ENCODE measurements around the gene DCLRE1A. TPM values are rescaled to one million over a fixed set of nuclear protein-coding genes. Genes with fewer than 3 reads are reported as not detected.

Gene DCLRE1A
- total RNA-seq, 4 donors from 2014 or later, result 3.6 to 4.9 (median 4.5) TPM

DNA sequence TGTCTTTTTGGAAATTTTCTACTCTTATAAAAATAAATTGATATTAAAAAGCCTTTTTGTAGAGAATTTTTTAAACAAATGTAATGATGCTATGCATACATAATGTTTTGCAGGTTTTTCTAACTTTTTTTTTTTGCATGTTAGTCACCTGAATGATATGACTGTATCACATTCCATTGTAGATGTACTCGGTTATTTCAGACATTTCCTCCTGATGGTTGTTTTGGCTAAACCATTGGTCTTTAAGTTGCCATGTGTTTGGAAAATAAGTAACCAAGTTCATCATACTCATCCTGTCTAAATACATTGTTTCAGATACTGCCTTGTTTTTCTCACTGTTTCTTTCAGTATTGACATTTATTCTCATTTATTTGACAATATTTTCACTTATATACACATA is 26.4 kb upstream of the DCLRE1A start:
- Histone ChIP-seq H3K4me3 (no peak overlapping the region), H3K27me3 (no peaks in the 10 kb centered on the region), H3K4me1 (peaks cover 0 to 4% (median 0%) of the 10 kb centered on the region in 4 donors), H3K36me3 (peaks cover 0 to 52% (median 0%) of the 10 kb centered on the region in 3 donors), H3K9me3 (no peaks in the 10 kb centered on the region), H3K27ac (no peak overlapping the region)
- no peak for TF ChIP-seq POLR2A (IDR thresholded peaks at IDR 0.05)
- no peak for TF ChIP-seq CTCF (IDR thresholded peaks at IDR 0.05)
- no peak for TF ChIP-seq EP300 (IDR thresholded peaks at IDR 0.05)
- no peak for DNase-seq (ENCODE audit: low spot score in 2 of 2)
- 80 to 83% methylated on average over 1 of the region's 1 CpG for WGBS, 2 donors

GRCh38 chr10:113879691-113880090 is 25.8 kb upstream of the DCLRE1A start:
- Histone ChIP-seq H3K9me3 (no peaks in the 10 kb centered on the region), H3K36me3 (peaks cover 0 to 49% (median 0%) of the 10 kb centered on the region in 3 donors), H3K4me3 (no peak overlapping the region), H3K27me3 (no peaks in the 10 kb centered on the region), H3K27ac (no peak overlapping the region), H3K4me1 (peaks cover 0 to 6% (median 0%) of the 10 kb centered on the region in 4 donors)
- WGBS, 2 donors, result 58% methylated on average over 2 of the region's 2 CpGs
- TF ChIP-seq POLR2A (IDR thresholded peaks at IDR 0.05), result no peak
- TF ChIP-seq CTCF (IDR thresholded peaks at IDR 0.05), result no peak
- TF ChIP-seq EP300 (IDR thresholded peaks at IDR 0.05), result no peak
- DNase-seq (ENCODE audit: low spot score in 2 of 2), result no peak

DNA sequence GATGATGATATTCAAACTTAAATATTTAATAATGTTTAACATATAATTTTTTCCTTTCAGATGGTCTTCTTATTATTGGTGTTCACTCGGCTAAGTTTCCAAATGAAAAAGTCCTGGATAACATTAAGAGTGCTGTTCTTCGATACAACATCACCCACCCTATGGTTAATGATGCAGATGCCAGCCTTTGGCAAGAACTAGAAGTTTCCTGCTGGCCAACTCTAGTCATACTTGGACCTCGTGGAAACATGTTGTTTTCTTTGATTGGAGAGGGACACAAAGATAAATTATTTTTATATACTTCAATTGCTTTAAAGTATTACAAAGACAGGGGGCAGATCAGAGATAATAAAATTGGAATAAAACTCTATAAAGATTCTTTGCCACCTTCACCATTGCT is 22.6 kb upstream of the DCLRE1A start:
- H3K9me3 ChIP-seq, result peaks cover 0 to 18% (median 6%) of the 10 kb centered on the region in 4 donors
- DNase-seq (ENCODE audit: low spot score in 2 of 2), result no peak
- no peak overlapping the region for H3K4me3 ChIP-seq
- 83 to 84% methylated on average over 3 of the region's 3 CpGs for WGBS, 2 donors
- no peak overlapping the region for H3K27ac ChIP-seq
- peaks cover 0 to 6% (median 0%) of the 10 kb centered on the region in 4 donors for H3K4me1 ChIP-seq
- H3K27me3 ChIP-seq, result no peaks in the 10 kb centered on the region
- peaks cover 0 to 48% (median 0%) of the 10 kb centered on the region in 3 donors for H3K36me3 ChIP-seq
- TF ChIP-seq POLR2A (IDR thresholded peaks at IDR 0.05) (no peak), EP300 (IDR thresholded peaks at IDR 0.05) (no peak), CTCF (IDR thresholded peaks at IDR 0.05) (no peak)

GRCh38 chr10:113875212-113875611 is 21.3 kb upstream of the DCLRE1A start:
- Histone ChIP-seq H3K27ac (no peak overlapping the region), H3K27me3 (no peaks in the 10 kb centered on the region), H3K9me3 (peaks cover 0 to 18% (median 6%) of the 10 kb centered on the region in 4 donors), H3K4me3 (no peak overlapping the region), H3K36me3 (peaks cover 0 to 42% (median 0%) of the 10 kb centered on the region in 3 donors), H3K4me1 (peaks cover 0 to 6% (median 0%) of the 10 kb centered on the region in 4 donors)
- TF ChIP-seq EP300 (IDR thresholded peaks at IDR 0.05), result no peak
- no peak for TF ChIP-seq CTCF (IDR thresholded peaks at IDR 0.05)
- TF ChIP-seq POLR2A (IDR thresholded peaks at IDR 0.05), result no peak
- WGBS, 2 donors, result 94 to 96% methylated on average over 1 of the region's 1 CpG
- no peak for DNase-seq (ENCODE audit: low spot score in 2 of 2)

DNA sequence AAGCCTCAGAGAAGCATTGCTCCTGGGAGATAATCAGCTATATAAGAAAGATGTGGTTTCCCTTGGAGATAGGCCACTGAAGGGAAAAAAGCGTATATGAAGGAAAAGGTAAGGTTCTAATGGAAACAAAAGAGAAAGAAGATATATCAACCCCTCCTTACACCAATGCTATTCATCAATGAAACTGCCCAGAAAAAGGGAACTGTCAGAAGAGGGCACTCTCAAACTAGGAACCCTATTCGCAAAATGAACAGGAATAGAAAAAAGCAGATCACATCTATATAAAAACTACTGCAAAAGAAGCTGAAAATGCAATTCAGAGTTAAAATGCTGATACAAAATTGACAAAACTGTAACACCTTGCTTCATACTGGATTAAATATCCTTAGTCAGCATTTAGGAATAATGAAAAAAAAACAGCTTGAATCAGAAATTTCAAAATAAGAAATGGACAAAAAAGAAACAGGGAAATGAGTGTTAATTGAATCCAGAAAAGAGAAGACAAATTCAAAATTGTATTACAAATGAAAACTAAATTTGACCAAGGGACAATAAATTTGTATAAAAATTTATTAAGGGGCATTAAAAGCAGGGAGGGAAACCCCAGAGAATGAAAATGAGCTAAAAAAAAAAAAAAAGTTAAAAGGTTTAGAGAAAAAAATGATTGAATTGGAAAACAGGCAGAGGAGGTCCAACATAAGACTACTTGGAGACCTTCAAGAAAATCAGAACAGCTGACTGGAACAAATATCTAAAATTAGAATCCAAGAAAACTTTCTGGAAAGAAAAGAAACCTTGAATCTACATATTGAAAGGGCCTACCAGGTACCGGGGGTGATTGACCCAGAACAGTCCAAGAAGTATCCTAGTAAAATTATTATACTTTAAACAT is 18.5 kb upstream of the DCLRE1A start:
- H3K4me3 ChIP-seq, result no peak overlapping the region
- no peak for DNase-seq (ENCODE audit: low spot score in 2 of 2)
- peaks cover 0 to 6% (median 0%) of the 10 kb centered on the region in 4 donors for H3K4me1 ChIP-seq
- H3K27ac ChIP-seq, result no peak overlapping the region
- peaks cover 0 to 18% (median 6%) of the 10 kb centered on the region in 4 donors for H3K9me3 ChIP-seq
- TF ChIP-seq EP300 (IDR thresholded peaks at IDR 0.05) (no peak), POLR2A (IDR thresholded peaks at IDR 0.05) (no peak)
- 96% methylated on average over 3 of the region's 3 CpGs for WGBS, 2 donors
- H3K36me3 ChIP-seq, result peaks cover 0 to 39% (median 0%) of the 10 kb centered on the region in 3 donors
- no peaks in the 10 kb centered on the region for H3K27me3 ChIP-seq

Measured in tibial nerve (tissue), 4 donors.